H1 (cell line): Measurements from ENCODE around the gene ARPIN. TPM values are rescaled to one million over a fixed set of nuclear protein-coding genes. Genes with fewer than 3 reads are reported as not detected.

ENCODE experiments used
- CBX5 ChIP-seq: fragments of 300-800, 300-1000 bp; sonication (generic); IDR thresholded peaks from 2 replicates; pipeline ENCODE4 v1.7.1; 2016; ENCODE audit warnings: antibody characterized with exemption, low read length, low read depth
- EGR1 ChIP-seq: IDR thresholded peaks from 2 replicates; pipeline ENCODE4 v1.6.1; 2011; ENCODE audit warnings: low read depth, low read length, borderline replicate concordance
- HDAC2 ChIP-seq, 2 experiments: fragments of 300-600 bp in 1 of 2; sonication (generic) in 1 of 2; IDR thresholded peaks; 2 replicates each; pipeline ENCODE4 v1.6.1; 2011 to 2012; ENCODE audit warnings: low read depth in 2 of 2, low read length in 2 of 2, mild to moderate bottlenecking in 2 of 2, moderate library complexity in 2 of 2, borderline replicate concordance in 1 of 2, inconsistent platforms in 1 of 2
- MAX ChIP-seq: IDR thresholded peaks from 2 replicates; pipeline ENCODE4 v1.6.1; 2012; ENCODE audit warnings: inconsistent platforms
- SP2 ChIP-seq: IDR thresholded peaks from 2 replicates; pipeline ENCODE4 v1.6.1; 2012; ENCODE audit warnings: mild to moderate bottlenecking, low read length, inconsistent platforms
- polyA plus RNA-seq, 7 experiments: library from polyadenylated mRNA; depleted of rRNA in 3 of 7; stranded (reverse) in 5 of 7; unstranded in 2 of 7; fragments of >200 nt in 5 of 7; fragments of 200-250 nt in 2 of 7; gene quantifications; 1 replicate in 5 of 7; 2 replicates in 1 of 7; 4 replicates in 1 of 7; pipeline versions ENCODE4 v1.2.1 to v1.2.3, GENCODE V29; 2011 to 2013; ENCODE audit warnings: missing spikeins in 2 of 7, mixed read lengths in 2 of 7
- total RNA-seq: library from RNA; stranded (reverse); fragmentation: NEBNext Ultra II Directional; extraction: Animal tissue kit (Norgen Biotek cat#: 25700); gene quantifications from 2 replicates; pipeline ENCODE4 v1.2.1, GENCODE V29; 2021
- TF ChIP-seq, protein P1 (sequence below): fragments of 300-600 bp; sonication (generic); IDR thresholded peaks from 2 replicates; pipeline ENCODE4 v1.7.1; 2012; ENCODE audit warnings: low read length, moderate library complexity, mild to moderate bottlenecking, inconsistent platforms; ENCODE audit not compliant: insufficient replicate concordance

Gene ARPIN
- total and polyA plus RNA-seq, 2 of the 8 experiments (the other 6 are each of a cell fraction or from before 2014, with no cell fraction given), result 3.1 to 3.9 TPM

- TF ChIP-seq EGR1 (no peak), SP2 (no peak), MAX (no peak), CBX5 (no peak), HDAC2 (IDR thresholded peaks at IDR 0.05; ENCODE audit: borderline replicate concordance in 1 of 2, low read depth in 2 of 2, low read length in 2 of 2) (no peak)
- TF ChIP-seq, protein P1, sequence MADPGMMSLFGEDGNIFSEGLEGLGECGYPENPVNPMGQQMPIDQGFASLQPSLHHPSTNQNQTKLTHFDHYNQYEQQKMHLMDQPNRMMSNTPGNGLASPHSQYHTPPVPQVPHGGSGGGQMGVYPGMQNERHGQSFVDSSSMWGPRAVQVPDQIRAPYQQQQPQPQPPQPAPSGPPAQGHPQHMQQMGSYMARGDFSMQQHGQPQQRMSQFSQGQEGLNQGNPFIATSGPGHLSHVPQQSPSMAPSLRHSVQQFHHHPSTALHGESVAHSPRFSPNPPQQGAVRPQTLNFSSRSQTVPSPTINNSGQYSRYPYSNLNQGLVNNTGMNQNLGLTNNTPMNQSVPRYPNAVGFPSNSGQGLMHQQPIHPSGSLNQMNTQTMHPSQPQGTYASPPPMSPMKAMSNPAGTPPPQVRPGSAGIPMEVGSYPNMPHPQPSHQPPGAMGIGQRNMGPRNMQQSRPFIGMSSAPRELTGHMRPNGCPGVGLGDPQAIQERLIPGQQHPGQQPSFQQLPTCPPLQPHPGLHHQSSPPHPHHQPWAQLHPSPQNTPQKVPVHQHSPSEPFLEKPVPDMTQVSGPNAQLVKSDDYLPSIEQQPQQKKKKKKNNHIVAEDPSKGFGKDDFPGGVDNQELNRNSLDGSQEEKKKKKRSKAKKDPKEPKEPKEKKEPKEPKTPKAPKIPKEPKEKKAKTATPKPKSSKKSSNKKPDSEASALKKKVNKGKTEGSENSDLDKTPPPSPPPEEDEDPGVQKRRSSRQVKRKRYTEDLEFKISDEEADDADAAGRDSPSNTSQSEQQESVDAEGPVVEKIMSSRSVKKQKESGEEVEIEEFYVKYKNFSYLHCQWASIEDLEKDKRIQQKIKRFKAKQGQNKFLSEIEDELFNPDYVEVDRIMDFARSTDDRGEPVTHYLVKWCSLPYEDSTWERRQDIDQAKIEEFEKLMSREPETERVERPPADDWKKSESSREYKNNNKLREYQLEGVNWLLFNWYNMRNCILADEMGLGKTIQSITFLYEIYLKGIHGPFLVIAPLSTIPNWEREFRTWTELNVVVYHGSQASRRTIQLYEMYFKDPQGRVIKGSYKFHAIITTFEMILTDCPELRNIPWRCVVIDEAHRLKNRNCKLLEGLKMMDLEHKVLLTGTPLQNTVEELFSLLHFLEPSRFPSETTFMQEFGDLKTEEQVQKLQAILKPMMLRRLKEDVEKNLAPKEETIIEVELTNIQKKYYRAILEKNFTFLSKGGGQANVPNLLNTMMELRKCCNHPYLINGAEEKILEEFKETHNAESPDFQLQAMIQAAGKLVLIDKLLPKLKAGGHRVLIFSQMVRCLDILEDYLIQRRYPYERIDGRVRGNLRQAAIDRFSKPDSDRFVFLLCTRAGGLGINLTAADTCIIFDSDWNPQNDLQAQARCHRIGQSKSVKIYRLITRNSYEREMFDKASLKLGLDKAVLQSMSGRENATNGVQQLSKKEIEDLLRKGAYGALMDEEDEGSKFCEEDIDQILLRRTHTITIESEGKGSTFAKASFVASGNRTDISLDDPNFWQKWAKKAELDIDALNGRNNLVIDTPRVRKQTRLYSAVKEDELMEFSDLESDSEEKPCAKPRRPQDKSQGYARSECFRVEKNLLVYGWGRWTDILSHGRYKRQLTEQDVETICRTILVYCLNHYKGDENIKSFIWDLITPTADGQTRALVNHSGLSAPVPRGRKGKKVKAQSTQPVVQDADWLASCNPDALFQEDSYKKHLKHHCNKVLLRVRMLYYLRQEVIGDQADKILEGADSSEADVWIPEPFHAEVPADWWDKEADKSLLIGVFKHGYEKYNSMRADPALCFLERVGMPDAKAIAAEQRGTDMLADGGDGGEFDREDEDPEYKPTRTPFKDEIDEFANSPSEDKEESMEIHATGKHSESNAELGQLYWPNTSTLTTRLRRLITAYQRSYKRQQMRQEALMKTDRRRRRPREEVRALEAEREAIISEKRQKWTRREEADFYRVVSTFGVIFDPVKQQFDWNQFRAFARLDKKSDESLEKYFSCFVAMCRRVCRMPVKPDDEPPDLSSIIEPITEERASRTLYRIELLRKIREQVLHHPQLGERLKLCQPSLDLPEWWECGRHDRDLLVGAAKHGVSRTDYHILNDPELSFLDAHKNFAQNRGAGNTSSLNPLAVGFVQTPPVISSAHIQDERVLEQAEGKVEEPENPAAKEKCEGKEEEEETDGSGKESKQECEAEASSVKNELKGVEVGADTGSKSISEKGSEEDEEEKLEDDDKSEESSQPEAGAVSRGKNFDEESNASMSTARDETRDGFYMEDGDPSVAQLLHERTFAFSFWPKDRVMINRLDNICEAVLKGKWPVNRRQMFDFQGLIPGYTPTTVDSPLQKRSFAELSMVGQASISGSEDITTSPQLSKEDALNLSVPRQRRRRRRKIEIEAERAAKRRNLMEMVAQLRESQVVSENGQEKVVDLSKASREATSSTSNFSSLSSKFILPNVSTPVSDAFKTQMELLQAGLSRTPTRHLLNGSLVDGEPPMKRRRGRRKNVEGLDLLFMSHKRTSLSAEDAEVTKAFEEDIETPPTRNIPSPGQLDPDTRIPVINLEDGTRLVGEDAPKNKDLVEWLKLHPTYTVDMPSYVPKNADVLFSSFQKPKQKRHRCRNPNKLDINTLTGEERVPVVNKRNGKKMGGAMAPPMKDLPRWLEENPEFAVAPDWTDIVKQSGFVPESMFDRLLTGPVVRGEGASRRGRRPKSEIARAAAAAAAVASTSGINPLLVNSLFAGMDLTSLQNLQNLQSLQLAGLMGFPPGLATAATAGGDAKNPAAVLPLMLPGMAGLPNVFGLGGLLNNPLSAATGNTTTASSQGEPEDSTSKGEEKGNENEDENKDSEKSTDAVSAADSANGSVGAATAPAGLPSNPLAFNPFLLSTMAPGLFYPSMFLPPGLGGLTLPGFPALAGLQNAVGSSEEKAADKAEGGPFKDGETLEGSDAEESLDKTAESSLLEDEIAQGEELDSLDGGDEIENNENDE, result no peak
Measured at GRCh38 chr15:89917442-89918101, 4.8 kb upstream of the ARPIN start (continued).
